Naive B cell (primary cell): Measurements from ENCODE around the gene IRAK1. TPM values are rescaled to one million over a fixed set of nuclear protein-coding genes. Genes with fewer than 3 reads are reported as not detected.

ENCODE experiments used
- ATAC-seq, 2 donors: fragments of 150-1000 bp; cut with Tn5 transposase; 2 replicates each; pipeline ENCODE4 v1.10.0; 2021; ENCODE audit warnings: low read depth in 2 of 2, mild to moderate bottlenecking in 2 of 2, moderate library complexity in 2 of 2
- DNase-seq: peaks from one replicate; pipeline ENCODE4 v3.0.0; 2022
- H3K27ac Mint-ChIP-seq, 6 donors: one replicate each; pipeline ENCODE4 v1.8.0; 2020 to 2022; ENCODE audit warnings: mild to moderate bottlenecking in 6 of 6, mixed read lengths in 6 of 6, moderate library complexity in 5 of 6, inconsistent platforms in 2 of 6
- H3K27me3 Mint-ChIP-seq, 3 donors: one replicate each; pipeline ENCODE4 v1.8.0; 2021 to 2022; ENCODE audit warnings: mixed read lengths in 3 of 3, mild to moderate bottlenecking in 1 of 3
- H3K36me3 Mint-ChIP-seq, 2 donors: one replicate each; pipeline ENCODE4 v1.8.0; 2020 to 2022; ENCODE audit warnings: mixed read lengths in 2 of 2, inconsistent platforms in 1 of 2, mild to moderate bottlenecking in 1 of 2
- H3K4me1 Mint-ChIP-seq, 3 donors: one replicate each; pipeline ENCODE4 v1.8.0; 2020 to 2022; ENCODE audit warnings: mixed read lengths in 3 of 3, inconsistent platforms in 1 of 3, mild to moderate bottlenecking in 1 of 3, moderate library complexity in 1 of 3
- H3K4me3 Mint-ChIP-seq, 8 donors: one replicate each; pipeline ENCODE4 v1.8.0; 2020 to 2022; ENCODE audit warnings: mild to moderate bottlenecking in 8 of 8, mixed read lengths in 8 of 8, moderate library complexity in 8 of 8, inconsistent platforms in 2 of 8
- H3K9me3 Mint-ChIP-seq, 7 donors: one replicate each; pipeline ENCODE4 v1.8.0; 2020 to 2022; ENCODE audit warnings: mixed read lengths in 7 of 7, mild to moderate bottlenecking in 5 of 7, inconsistent platforms in 2 of 7, moderate library complexity in 1 of 7
- polyA plus RNA-seq, 6 donors: library from polyadenylated mRNA; unstranded; fragments of 300-500 nt; fragmentation: Illumina TruSeq; gene quantifications; one replicate each; pipeline ENCODE4 v1.2.3, GENCODE V29; 2021; ENCODE audit warnings: low read depth in 6 of 6

IRAK1 gene
- polyA plus RNA-seq, 6 donors from 2014 or later: 57.9 to 123 (median 73.9) TPM

GRCh38 chrX:154013614-154014360 lies 5.9 kb downstream of the IRAK1 start:
- Mint-ChIP-seq H3K4me1 (peaks cover 2 to 15% (median 11%) of the 10 kb centered on the region in 3 donors), H3K4me3 (peak overlapping the region in 1 of 8 donors; percentile 78), H3K9me3 (no peaks in the 10 kb centered on the region), H3K36me3 (no peaks in the 10 kb centered on the region), H3K27ac (peak overlapping the region in 3 of 6 donors; percentile 32 to 72 (median 65)), H3K27me3 (no peaks in the 10 kb centered on the region)
- ATAC-seq (peak; percentile 78 to 86), DNase-seq (peak; percentile 46)

- DNase-seq: no peak
- Mint-ChIP-seq H3K4me1 (peaks cover 6 to 20% (median 19%) of the 10 kb centered on the region in 3 donors), H3K4me3 (no peak overlapping the region), H3K9me3 (no peaks in the 10 kb centered on the region), H3K36me3 (no peaks in the 10 kb centered on the region), H3K27me3 (no peaks in the 10 kb centered on the region), H3K27ac (no peak overlapping the region)
- ATAC-seq: no peak
Measured at GRCh38 chrX:154013001-154013421, 6.7 kb downstream of the IRAK1 start.

GRCh38 chrX:154012336-154012991 lies 7.2 kb downstream of the IRAK1 start:
- Mint-ChIP-seq H3K27ac (peak overlapping the region in 1 of 6 donors; percentile 37), H3K27me3 (no peaks in the 10 kb centered on the region), H3K4me1 (peaks cover 11 to 25% (median 24%) of the 10 kb centered on the region in 3 donors), H3K4me3 (no peak overlapping the region), H3K36me3 (no peaks in the 10 kb centered on the region), H3K9me3 (no peaks in the 10 kb centered on the region)
- no peak for DNase-seq
- no peak for ATAC-seq

- no peaks in the 10 kb centered on the region for H3K27me3 Mint-ChIP-seq
- peak overlapping the region in 2 of 6 donors; percentile 33 to 49 for H3K27ac Mint-ChIP-seq
- no peak overlapping the region for H3K4me3 Mint-ChIP-seq
- no peaks in the 10 kb centered on the region for H3K36me3 Mint-ChIP-seq
- ATAC-seq (no peak), DNase-seq (no peak)
- no peaks in the 10 kb centered on the region for H3K9me3 Mint-ChIP-seq
- peaks cover 13 to 32% (median 28%) of the 10 kb centered on the region in 3 donors for H3K4me1 Mint-ChIP-seq
Measured at GRCh38 chrX:154011376-154012335, 8.0 kb downstream of the IRAK1 start.

DNA sequence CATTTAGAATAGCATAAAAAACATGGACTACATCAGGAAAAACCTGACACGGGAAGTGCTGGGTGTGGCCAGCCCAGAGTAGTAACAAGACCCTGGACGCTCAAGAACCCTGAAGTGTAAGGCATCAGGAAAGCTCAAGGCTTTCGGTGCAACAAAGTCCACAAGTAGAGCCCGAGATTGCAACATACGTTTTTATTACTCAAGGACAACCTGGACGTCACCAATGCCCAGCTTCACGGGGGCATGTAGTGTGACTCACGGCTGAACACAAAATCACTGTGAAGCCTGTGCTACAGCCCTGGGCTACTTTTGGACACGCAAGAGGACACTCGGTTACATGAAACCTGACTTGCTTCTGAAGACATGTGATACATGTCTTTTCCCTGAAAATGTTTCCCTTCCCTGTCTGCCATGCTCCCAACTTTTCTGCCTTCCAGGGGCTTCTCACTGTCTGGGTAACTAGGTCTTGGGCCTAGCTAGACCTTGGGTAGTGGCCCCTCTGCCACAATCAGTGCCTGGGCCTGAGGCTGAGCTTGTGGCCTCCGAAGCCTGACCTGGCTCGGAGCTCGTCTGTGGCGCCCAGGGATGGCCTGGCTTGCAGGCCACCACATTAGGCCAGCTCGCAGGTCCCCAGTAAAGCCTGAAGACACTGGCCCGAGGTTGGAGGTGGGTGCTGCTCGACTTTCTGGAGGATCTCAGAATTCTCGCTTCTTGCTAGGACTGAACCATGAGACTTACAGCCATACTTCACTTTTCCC lies 9.2 kb downstream of the IRAK1 start:
- no peak for DNase-seq
- no peaks in the 10 kb centered on the region for H3K9me3 Mint-ChIP-seq
- no peaks in the 10 kb centered on the region for H3K36me3 Mint-ChIP-seq
- H3K4me3 Mint-ChIP-seq: peak overlapping the region in 1 of 8 donors; percentile 15
- peaks cover 18 to 42% (median 29%) of the 10 kb centered on the region in 3 donors for H3K4me1 Mint-ChIP-seq
- no peak for ATAC-seq
- no peaks in the 10 kb centered on the region for H3K27me3 Mint-ChIP-seq
- H3K27ac Mint-ChIP-seq: peak overlapping the region in 2 of 6 donors; percentile 24 to 26

GRCh38 chrX:154008521-154008920 lies 11.2 kb downstream of the IRAK1 start:
- ATAC-seq (no peak), DNase-seq (no peak)
- H3K9me3 Mint-ChIP-seq: no peaks in the 10 kb centered on the region
- peak overlapping the region; percentile 85 to 100 (median 98) for H3K27ac Mint-ChIP-seq
- peaks cover 24 to 50% (median 39%) of the 10 kb centered on the region in 3 donors for H3K4me1 Mint-ChIP-seq
- H3K36me3 Mint-ChIP-seq: no peaks in the 10 kb centered on the region
- H3K27me3 Mint-ChIP-seq: no peaks in the 10 kb centered on the region
- H3K4me3 Mint-ChIP-seq: peak overlapping the region in 7 of 8 donors; percentile 55 to 83 (median 78)

- Mint-ChIP-seq H3K27ac (peak overlapping the region; percentile 27 to 100 (median 98)), H3K4me1 (peaks cover 30 to 64% (median 49%) of the 10 kb centered on the region in 3 donors), H3K9me3 (no peaks in the 10 kb centered on the region), H3K4me3 (peak overlapping the region in 2 of 8 donors; percentile 78 to 83), H3K36me3 (no peaks in the 10 kb centered on the region), H3K27me3 (no peaks in the 10 kb centered on the region)
- ATAC-seq: no peak
- no peak for DNase-seq
Measured at GRCh38 chrX:154006947-154007346, 12.8 kb downstream of the IRAK1 start.

DNA sequence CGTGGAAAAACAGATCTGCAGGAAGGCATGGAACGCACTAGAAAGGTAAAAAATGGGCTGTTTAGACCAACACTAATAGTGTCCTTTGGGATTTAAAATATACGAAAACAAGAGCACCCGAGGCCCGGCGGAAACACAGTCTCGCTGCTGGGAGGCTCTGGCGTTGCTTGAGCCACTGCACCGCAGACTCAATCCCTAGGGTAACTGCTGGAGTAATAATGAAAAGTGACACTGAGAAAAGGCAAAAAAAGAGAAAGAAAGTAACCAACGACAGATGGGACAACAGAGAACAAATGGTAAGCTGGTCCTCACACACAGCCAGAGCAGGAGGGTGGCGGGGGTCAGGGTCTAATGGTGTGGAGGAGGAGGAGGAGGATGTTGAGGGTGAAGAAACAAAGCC lies 15.4 kb downstream of the IRAK1 start:
- no peaks in the 10 kb centered on the region for H3K36me3 Mint-ChIP-seq
- H3K4me1 Mint-ChIP-seq: peaks cover 34 to 66% (median 53%) of the 10 kb centered on the region in 3 donors
- H3K9me3 Mint-ChIP-seq: no peaks in the 10 kb centered on the region
- H3K27ac Mint-ChIP-seq: peak overlapping the region; percentile 27 to 85 (median 69)
- peak overlapping the region in 5 of 8 donors; percentile 32 to 66 (median 53) for H3K4me3 Mint-ChIP-seq
- H3K27me3 Mint-ChIP-seq: no peaks in the 10 kb centered on the region
- ATAC-seq (no peak), DNase-seq (no peak)

GRCh38 chrX:154002215-154002719 lies 17.4 kb downstream of the IRAK1 start:
- DNase-seq (no peak), ATAC-seq (peak; percentile 63 to 77)
- peak overlapping the region; percentile 54 to 94 (median 88) for H3K27ac Mint-ChIP-seq
- H3K9me3 Mint-ChIP-seq: no peaks in the 10 kb centered on the region
- no peaks in the 10 kb centered on the region for H3K36me3 Mint-ChIP-seq
- no peaks in the 10 kb centered on the region for H3K27me3 Mint-ChIP-seq
- H3K4me1 Mint-ChIP-seq: peaks cover 21 to 49% (median 37%) of the 10 kb centered on the region in 3 donors
- peak overlapping the region; percentile 27 to 86 (median 82) for H3K4me3 Mint-ChIP-seq

DNA sequence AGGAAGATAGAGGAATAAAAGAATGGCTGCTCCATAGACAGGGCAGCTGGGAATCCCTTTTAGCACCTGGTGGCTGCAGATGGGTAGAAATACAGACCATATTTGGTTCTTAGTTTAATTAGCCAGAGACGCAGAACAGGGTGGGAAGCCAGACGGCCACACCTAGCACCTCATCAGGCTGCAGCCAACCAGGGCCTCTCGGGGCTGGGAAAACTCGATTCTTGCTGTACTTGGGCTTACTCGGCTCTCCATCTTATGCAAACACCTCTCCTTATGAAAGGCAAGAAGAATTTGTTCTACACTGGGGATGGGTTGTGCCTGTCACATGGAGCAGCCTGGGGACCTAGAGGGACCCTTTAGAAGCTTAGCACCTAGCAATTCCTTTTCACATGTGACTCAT lies 19.7 kb downstream of the IRAK1 start:
- no peaks in the 10 kb centered on the region for H3K9me3 Mint-ChIP-seq
- DNase-seq: no peak
- H3K27me3 Mint-ChIP-seq: no peaks in the 10 kb centered on the region
- H3K4me3 Mint-ChIP-seq: peak overlapping the region in 1 of 8 donors; percentile 65
- H3K27ac Mint-ChIP-seq: no peak overlapping the region
- no peak for ATAC-seq
- H3K36me3 Mint-ChIP-seq: no peaks in the 10 kb centered on the region
- peaks cover 16 to 33% (median 31%) of the 10 kb centered on the region in 3 donors for H3K4me1 Mint-ChIP-seq

- H3K4me3 Mint-ChIP-seq: peak overlapping the region in 1 of 8 donors; percentile 65
- ATAC-seq: no peak
- peaks cover 16 to 30% (median 25%) of the 10 kb centered on the region in 3 donors for H3K4me1 Mint-ChIP-seq
- H3K27ac Mint-ChIP-seq: peak overlapping the region in 1 of 6 donors; percentile 59
- no peaks in the 10 kb centered on the region for H3K9me3 Mint-ChIP-seq
- H3K36me3 Mint-ChIP-seq: no peaks in the 10 kb centered on the region
- DNase-seq: no peak
- H3K27me3 Mint-ChIP-seq: no peaks in the 10 kb centered on the region
Measured at GRCh38 chrX:153999359-154000037, 20.2 kb downstream of the IRAK1 start.

- no peak overlapping the region for H3K27ac Mint-ChIP-seq
- ATAC-seq (no peak), DNase-seq (no peak)
- H3K36me3 Mint-ChIP-seq: no peaks in the 10 kb centered on the region
- peaks cover 0 to 4% (median 0%) of the 10 kb centered on the region in 7 donors for H3K9me3 Mint-ChIP-seq
- H3K4me3 Mint-ChIP-seq: no peak overlapping the region
- no peaks in the 10 kb centered on the region for H3K27me3 Mint-ChIP-seq
- H3K4me1 Mint-ChIP-seq: peaks cover 0 to 2% (median 0%) of the 10 kb centered on the region in 3 donors
Measured at GRCh38 chrX:153995504-153995903, 24.2 kb downstream of the IRAK1 start.
